PC-3 (cell line): ENCODE measurements around the gene USP4.
"Not testable (repeated sequence)": the region's sequence is repeated elsewhere in the genome, so short reads cannot be mapped to it uniquely, and the experiment has no call there.

ENCODE experiments used
- CTCF ChIP-seq: fragments of 300-600 bp; sonication (generic); conservative IDR thresholded peaks from 2 replicates; pipeline ENCODE4 v1.5.1; 2017; ENCODE audit warnings: antibody characterized with exemption, low read depth, mild to moderate bottlenecking, low read length
- EZH2 ChIP-seq: fragments of 300-600 bp; sonication (generic); IDR thresholded peaks from one replicate; pipeline ENCODE4 v1.6.1; 2017; ENCODE audit warnings: antibody characterized with exemption, mild to moderate bottlenecking, low read length; ENCODE audit not compliant: unreplicated experiment
- EZH2phosphoT487 ChIP-seq: fragments of 300-600 bp; sonication (generic); IDR thresholded peaks from 2 replicates; pipeline ENCODE4 v1.6.1; 2018; ENCODE audit warnings: mild to moderate bottlenecking, antibody characterized with exemption, low read length, borderline replicate concordance

GRCh38 chr3:49328350-49328749, 11.5 kb downstream of the USP4 start:
- not testable (repeated sequence) for TF ChIP-seq CTCF, EZH2, EZH2phosphoT487
